A549 treated with Mapracorat at 1 μM for 4 hours (cell line): ENCODE measurements around the gene GMPR2. TPM values are rescaled to one million over a fixed set of nuclear protein-coding genes. Genes with fewer than 3 reads are reported as not detected.

ENCODE experiments used
- total RNA-seq: library from RNA; stranded (reverse); fragments of 200-300 nt; extraction: Qiagen RNA extraction; gene quantifications from 5 replicates; pipeline ENCODE4 v1.2.3, GENCODE V29; 2022

The GMPR2 gene
- total RNA-seq, result 54.1 to 66.3 TPM (median 57.2 TPM) in 5 replicates

GRCh38 chr14:24232645-24233537, at the start of gene GMPR2:
GMPR2 (plus strand) TSS chr14:24232929; CDS start chr14:24233254, 325 bp downstream.

GRCh38 chr14:24188251-24189058, 44.3 kb upstream of the GMPR2 start, which contains the start of gene IPO4:
IPO4 (minus strand) TSS chr14:24188816; CDS start chr14:24188787, 29 bp downstream.

GRCh38 chr14:24195186-24196070, 37.3 kb upstream of the GMPR2 start, which contains the start of gene TM9SF1:
TM9SF1 (minus strand) TSS chr14:24195441; CDS start chr14:24195019, 422 bp downstream.

GRCh38 chr14:24212924-24213865, 19.5 kb upstream of the GMPR2 start, which contains the start of gene CHMP4A:
CHMP4A (minus strand) TSS chr14:24213488; CDS start chr14:24213439, 49 bp downstream.

GRCh38 chr14:24215495-24216344, 17.0 kb upstream of the GMPR2 start, which contains the start of gene MDP1:
MDP1 (minus strand) TSS chr14:24216066; CDS start chr14:24215955, 111 bp downstream.

GRCh38 chr14:24232121-24232644, 546 bp upstream of the GMPR2 start, which contains the start of gene NEDD8:
NEDD8 (minus strand) TSS chr14:24232367; CDS start chr14:24232267, 100 bp downstream.

GRCh38 chr14:24262821-24263733, 30.3 kb downstream of the GMPR2 start, which contains the start of gene TGM1:
TGM1 (minus strand) TSS chr14:24263177; CDS start chr14:24262352, 825 bp downstream.

GRCh38 chr14:24271134-24271833, 38.6 kb downstream of the GMPR2 start, which contains the start of gene RABGGTA:
RABGGTA (minus strand) TSS chr14:24271597; CDS start chr14:24271115, 482 bp downstream.

Other genes starting within 250 kb of the GMPR2 start
- gene DHRS4L2, start 244.0 kb upstream of the GMPR2 start, total RNA-seq, result 25.5 to 34.0 TPM (median 29.6 TPM) in 5 replicates
- gene CARMIL3, start 180.9 kb upstream of the GMPR2 start, total RNA-seq, result 0.35 to 0.74 TPM (median 0.53 TPM) in 5 replicates
- gene CPNE6, start 161.4 kb upstream of the GMPR2 start, total RNA-seq, result not detected in 5 replicates
- gene PCK2, start 138.6 kb upstream of the GMPR2 start, total RNA-seq, result 15.0 to 21.2 TPM (median 19.3 TPM) in 5 replicates
- gene DCAF11, start 118.2 kb upstream of the GMPR2 start, total RNA-seq, result 20.8 to 22.4 TPM (median 21.9 TPM) in 5 replicates
- 0.56 to 1.1 TPM (median 0.84 TPM) in 5 replicates for gene NRL, start 118.0 kb upstream of the GMPR2 start, total RNA-seq
- 0.13 to 0.19 TPM in 2 of 5 replicates, not detected in the others for gene FITM1, start 102.3 kb upstream of the GMPR2 start, total RNA-seq
- 159 to 187 TPM (median 162 TPM) in 5 replicates for gene PSME1, start 96.7 kb upstream of the GMPR2 start, total RNA-seq
- 45.7 to 62.3 TPM (median 60.1 TPM) in 5 replicates for gene EMC9, start 91.3 kb upstream of the GMPR2 start, total RNA-seq
- 151 to 185 TPM (median 159 TPM) in 5 replicates for gene PSME2, start 86.3 kb upstream of the GMPR2 start, total RNA-seq
- gene RNF31, start 85.4 kb upstream of the GMPR2 start, total RNA-seq, result 19.9 to 35.1 TPM (median 34.3 TPM) in 5 replicates
- gene IRF9, start 71.7 kb upstream of the GMPR2 start, total RNA-seq, result 16.8 to 21.0 TPM (median 17.7 TPM) in 5 replicates
- 3.3 to 6.5 TPM (median 5.3 TPM) in 5 replicates for gene REC8, start 60.8 kb upstream of the GMPR2 start, total RNA-seq
- 72.5 to 89.6 TPM (median 84.6 TPM) in 5 replicates for gene IPO4, start 44.1 kb upstream of the GMPR2 start, total RNA-seq
- 58.4 to 64.8 TPM (median 63.8 TPM) in 5 replicates for gene TM9SF1, start 37.5 kb upstream of the GMPR2 start, total RNA-seq
- not detected in 5 replicates for gene TSSK4, start 27.2 kb upstream of the GMPR2 start, total RNA-seq
- 75.9 to 98.1 TPM (median 81.6 TPM) in 5 replicates for gene CHMP4A, start 19.4 kb upstream of the GMPR2 start, total RNA-seq
- 29.1 to 34.2 TPM (median 30.7 TPM) in 5 replicates for gene MDP1, start 16.9 kb upstream of the GMPR2 start, total RNA-seq
- 450 to 490 TPM (median 458 TPM) in 5 replicates for gene NEDD8, start 562 bp upstream of the GMPR2 start, total RNA-seq
- 34.4 to 39.3 TPM (median 36.4 TPM) in 5 replicates for gene TINF2, start 9.7 kb downstream of the GMPR2 start, total RNA-seq
- gene TGM1, start 30.2 kb downstream of the GMPR2 start, total RNA-seq, result 0.89 to 1.9 TPM (median 1.4 TPM) in 5 replicates
- gene RABGGTA, start 38.7 kb downstream of the GMPR2 start, total RNA-seq, result 15.5 to 19.8 TPM (median 17.5 TPM) in 5 replicates
- 10.4 to 14.5 TPM (median 11.6 TPM) in 5 replicates for gene DHRS1, start 66.9 kb downstream of the GMPR2 start, total RNA-seq
- gene NOP9, start 66.9 kb downstream of the GMPR2 start, total RNA-seq, result 13.5 to 16.8 TPM (median 15.9 TPM) in 5 replicates
- gene CIDEB, start 75.0 kb downstream of the GMPR2 start, total RNA-seq, result 0.08 to 0.24 TPM (median 0.17 TPM) in 5 replicates
- 2.1 to 5.7 TPM (median 4.5 TPM) in 5 replicates for gene LTB4R2, start 77.2 kb downstream of the GMPR2 start, total RNA-seq
- gene LTB4R, start 78.6 kb downstream of the GMPR2 start, total RNA-seq, result 4.4 to 7.8 TPM (median 5.9 TPM) in 5 replicates
- not detected in 5 replicates for gene ADCY4, start 102.1 kb downstream of the GMPR2 start, total RNA-seq
- not detected in 5 replicates for gene RIPK3, start 107.1 kb downstream of the GMPR2 start, total RNA-seq
- gene NFATC4, start 135.3 kb downstream of the GMPR2 start, total RNA-seq, result 0.16 to 0.42 TPM (median 0.18 TPM) in 5 replicates
- 0.23 to 0.36 TPM (median 0.29 TPM) in 5 replicates for gene NYNRIN, start 166.1 kb downstream of the GMPR2 start, total RNA-seq
- 0.77 to 1.2 TPM (median 1.1 TPM) in 5 replicates for gene CBLN3, start 196.7 kb downstream of the GMPR2 start, total RNA-seq
- 21.5 to 27.2 TPM (median 26.8 TPM) in 5 replicates for gene KHNYN, start 197.0 kb downstream of the GMPR2 start, total RNA-seq
- 42.7 to 53.0 TPM (median 45.8 TPM) in 5 replicates for gene SDR39U1, start 209.8 kb downstream of the GMPR2 start, total RNA-seq